DMS114 treated with DMSO at 0.1 percent for 48 hours (cell line): ENCODE results near the gene QPCT.

ENCODE experiments used
- DNase-seq: peaks from one replicate; lab custom pipeline; 2025; ENCODE audit not compliant: unreplicated experiment; lab: John Stamatoyannopoulos, UW

QPCT gene

DNA sequence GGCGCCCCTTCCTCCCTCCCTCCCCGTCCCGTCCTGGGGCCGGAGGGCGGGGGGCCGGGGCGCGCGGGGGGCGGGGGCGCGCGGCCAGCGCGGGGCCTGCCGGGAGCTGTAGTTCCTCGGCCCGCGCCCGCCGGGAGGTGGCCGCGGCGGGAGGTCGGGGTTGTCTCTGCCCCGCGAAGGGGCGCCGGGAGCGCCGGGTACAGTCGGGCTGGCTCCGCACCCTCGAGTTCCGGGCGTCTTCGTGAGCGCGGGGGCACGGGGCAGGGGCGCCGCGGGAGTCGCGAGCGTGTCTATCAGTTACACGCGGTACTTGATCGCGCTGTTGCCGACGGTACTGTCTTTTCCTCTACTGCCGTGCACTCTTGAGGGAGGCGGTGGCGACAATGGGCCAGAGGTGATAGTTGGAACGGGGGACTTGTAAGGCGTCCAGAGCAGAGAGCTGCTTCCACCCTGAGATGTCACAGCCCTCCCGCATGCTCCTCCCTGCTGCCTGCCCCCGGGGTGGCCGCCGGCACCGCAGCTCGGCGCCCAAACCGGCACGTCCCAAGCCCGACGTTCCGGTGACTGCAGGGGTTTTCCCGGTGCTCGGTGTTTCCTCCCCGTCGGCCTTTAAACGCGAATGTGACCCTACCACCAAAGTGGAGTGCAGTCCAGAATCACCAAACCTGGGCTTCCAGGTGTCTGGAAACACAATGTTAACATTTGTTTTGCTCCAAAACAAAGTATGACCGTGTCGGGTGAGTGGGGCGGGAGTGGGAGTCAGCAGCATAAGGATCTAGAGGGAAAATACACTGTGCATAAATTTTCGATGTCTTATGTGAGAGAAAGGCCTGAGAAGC is 19.4 kb upstream of the QPCT start, which contains the start of gene PRKD3:
TSS of gene PRKD3 (minus strand) at position 48 of the 839 bp plus-strand sequence. CDS start 8,309 bp downstream, outside the sequence.
- no peak for DNase-seq

GRCh38 chr2:37325625-37326071 is 18.8 kb upstream of the QPCT start:
- no peak for DNase-seq

GRCh38 chr2:37326285-37326684 is 18.1 kb upstream of the QPCT start:
- DNase-seq = peak; percentile 7

DNA sequence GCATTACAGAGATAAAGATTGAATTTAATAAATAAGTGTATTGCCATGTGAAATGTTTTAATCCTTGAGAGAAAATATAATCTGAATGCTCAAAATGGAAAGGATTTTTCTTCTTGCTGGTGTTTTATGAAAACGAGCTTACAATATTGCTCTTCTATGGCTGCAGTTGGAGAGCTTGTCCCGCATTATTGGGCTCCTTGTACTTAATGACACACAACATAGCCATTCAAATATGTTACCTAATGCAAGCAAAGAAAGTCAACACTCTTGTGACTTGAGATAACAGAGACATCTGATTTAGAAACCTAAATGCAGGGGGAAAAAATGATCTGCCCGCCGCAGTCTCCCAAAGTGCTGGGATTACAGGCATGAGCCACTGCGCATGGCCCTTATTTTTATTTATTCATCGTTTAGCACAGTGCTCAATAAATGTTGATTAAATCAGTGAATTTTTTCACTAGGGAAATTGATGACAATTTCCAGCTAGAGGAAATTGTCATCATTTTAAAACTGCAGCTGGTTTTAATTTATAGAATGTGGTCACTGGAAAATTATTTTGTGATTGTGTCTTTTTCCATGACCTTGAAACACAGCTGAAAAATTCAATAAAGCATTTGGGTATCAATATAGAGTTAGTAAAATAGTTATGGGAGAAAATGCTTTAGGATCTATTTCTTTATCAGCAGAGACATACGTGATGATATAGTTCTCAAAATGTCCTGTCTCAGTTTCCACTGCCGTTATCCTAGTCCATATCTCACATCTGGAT is 17.4 kb upstream of the QPCT start:
- DNase-seq = no peak

GRCh38 chr2:37330681-37331080 is 13.7 kb upstream of the QPCT start:
- DNase-seq = no peak

DNA sequence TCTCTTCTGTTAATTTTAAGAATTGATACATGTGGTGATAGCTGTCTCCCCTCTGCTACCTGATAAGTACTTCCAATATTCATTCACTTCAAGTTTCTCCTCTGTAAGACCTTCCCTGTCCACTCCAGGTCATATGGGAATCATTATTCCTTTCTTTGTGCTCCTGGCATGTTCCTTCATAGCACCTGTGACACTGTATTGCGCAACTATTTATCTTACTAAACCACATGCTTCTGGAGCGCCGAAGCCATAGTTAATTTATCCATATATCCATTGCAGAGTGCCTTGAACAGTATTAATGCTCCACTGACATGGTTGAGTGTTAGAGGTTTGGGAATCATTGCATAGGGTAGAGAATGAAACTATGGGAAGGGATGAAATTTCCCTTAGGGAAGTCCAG is 11.9 kb upstream of the QPCT start:
- no peak for DNase-seq

GRCh38 chr2:37333256-37333655 is 11.2 kb upstream of the QPCT start:
- DNase-seq = no peak

DNA sequence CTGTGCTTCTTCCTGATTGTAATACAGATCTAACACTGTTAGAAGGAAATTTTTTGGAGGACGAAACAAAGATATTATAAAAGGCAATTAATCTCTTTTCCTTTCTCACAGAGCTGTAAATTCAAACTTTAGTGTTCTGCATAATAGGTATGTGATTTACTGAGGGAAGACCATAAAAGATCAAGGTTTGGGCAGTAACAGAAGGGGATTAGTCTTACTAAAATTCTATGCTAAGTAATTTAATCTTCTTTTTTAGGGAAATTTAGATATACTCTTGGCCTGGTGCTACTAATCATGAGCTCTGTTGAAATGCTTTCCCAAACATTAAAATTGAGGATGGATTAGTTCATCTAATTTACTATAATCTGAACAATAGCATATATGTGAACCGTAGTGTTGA is 8.8 kb upstream of the QPCT start:
- DNase-seq = no peak

DNA sequence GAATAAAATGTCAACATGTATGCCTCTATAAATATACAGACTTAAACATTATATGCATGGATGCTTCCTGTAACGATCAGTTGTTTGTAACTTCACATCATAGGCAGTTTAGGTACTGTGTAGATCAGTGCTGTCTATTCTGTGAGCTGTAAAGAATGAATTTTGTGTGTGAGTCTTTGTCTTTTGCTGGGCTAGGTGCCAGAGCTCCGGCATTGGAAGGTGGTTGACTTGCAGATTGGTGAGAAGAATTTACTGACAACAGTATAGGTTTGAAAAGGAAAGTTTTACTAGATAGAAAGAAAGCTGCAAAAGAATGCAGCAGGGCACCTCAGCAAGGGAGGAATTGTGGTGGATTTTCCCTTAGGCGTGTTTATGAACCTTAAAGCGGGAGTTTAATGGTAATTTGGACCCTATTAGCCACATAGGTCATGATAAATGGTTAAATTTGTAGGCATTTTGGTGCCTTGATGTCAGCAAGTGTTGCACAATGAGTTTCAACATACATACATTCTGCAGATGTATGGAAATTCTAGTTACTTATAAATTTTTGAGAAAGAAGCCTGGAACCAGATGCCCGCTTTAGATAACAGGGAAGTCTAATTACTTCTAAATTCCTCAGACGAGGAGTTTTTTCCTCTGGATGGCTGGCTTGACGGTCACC is 6.7 kb upstream of the QPCT start:
- DNase-seq = no peak

DNA sequence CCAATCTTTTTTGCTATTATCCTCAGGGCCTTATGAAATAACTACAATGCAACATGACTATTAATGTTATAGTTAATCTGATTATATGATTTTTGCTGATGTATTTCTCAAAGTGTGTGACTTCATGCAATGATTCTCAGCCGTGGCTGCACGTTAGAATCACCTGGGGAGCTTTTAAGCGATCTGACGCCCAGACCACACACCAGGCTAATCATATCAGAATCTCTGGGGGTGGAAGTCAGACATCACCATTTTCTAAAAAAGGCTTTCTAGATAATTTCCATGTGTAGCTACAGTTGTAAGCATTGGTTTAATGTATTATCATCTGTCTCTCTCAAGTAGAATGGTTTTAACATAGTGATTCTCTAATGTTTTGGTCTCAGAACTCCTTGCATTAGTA is 5.5 kb upstream of the QPCT start:
- no peak for DNase-seq

GRCh38 chr2:37340637-37341036 is 3.8 kb upstream of the QPCT start:
- no peak for DNase-seq

GRCh38 chr2:37342591-37343220 is 1.7 kb upstream of the QPCT start:
- DNase-seq = no peak

- DNase-seq = no peak
Measured at GRCh38 chr2:37343537-37344434, 644 bp upstream of the QPCT start.

- DNase-seq = no peak
Measured at GRCh38 chr2:37348155-37348554, 3.7 kb downstream of the QPCT start.

GRCh38 chr2:37349231-37349860 is 4.9 kb downstream of the QPCT start:
- no peak for DNase-seq

DNA sequence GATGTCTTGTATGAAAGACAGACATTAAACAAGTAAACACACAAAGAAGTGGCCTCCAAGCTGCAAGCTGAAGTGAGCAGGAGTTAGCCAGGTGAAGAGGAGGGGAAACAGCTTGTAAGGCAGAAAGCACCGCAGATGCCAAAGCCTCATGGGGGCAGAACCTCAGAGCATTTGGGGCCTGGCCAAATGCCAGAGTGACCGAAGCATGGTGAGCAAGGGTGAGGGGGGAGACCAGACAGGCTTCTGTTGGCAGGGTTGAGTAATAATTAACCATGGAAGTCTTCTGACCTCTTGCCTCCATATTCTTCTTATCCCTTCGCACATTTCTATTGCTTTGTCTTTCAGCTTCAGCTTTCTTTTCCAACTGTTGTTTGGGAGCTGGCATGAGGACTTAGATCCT is 5.6 kb downstream of the QPCT start:
- no peak for DNase-seq

GRCh38 chr2:37354531-37354930 is 10.1 kb downstream of the QPCT start:
- DNase-seq = no peak

DNA sequence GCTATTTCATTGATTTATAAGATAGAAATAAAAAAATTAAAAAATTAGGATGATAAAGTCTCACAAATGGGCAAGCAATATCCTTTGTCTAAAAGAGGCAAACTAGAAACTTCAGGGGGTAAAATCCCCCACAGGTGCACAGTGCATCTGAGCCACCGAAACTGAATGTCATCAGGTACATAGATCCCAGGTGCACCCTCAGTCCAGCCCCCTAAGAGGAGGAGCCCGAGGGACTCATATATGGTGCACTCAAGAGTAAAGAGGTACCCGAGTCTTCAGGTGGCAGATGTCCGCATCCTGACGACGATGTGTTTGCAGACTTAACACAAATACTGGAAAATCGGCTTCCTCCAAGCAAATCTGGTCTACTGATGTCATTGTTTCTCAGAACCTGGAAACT is 11.3 kb downstream of the QPCT start:
- DNase-seq = no peak

DNA sequence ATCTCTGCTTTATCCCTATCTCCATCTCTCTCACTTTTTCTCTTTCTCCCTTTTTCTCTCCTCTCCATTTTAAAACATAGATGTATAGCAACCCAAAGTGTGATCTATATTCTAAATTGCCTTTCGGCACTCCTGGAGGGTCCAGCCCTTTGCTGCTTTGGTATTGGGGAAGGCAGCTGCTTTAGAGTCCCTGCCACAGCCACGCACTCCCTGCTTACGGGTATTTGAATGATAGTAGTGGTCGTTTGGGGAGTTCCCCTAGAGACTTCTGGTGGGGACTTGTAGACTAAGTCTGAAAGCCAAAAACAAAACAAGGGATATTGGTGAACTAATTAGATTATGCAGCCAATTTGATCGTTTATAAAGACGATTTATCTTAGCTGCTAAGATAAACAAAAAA is 11.9 kb downstream of the QPCT start:
- no peak for DNase-seq

GRCh38 chr2:37357069-37357468 is 12.6 kb downstream of the QPCT start:
- no peak for DNase-seq
